ENCODE measurements around the gene EGFR.

EGFR gene

DNA sequence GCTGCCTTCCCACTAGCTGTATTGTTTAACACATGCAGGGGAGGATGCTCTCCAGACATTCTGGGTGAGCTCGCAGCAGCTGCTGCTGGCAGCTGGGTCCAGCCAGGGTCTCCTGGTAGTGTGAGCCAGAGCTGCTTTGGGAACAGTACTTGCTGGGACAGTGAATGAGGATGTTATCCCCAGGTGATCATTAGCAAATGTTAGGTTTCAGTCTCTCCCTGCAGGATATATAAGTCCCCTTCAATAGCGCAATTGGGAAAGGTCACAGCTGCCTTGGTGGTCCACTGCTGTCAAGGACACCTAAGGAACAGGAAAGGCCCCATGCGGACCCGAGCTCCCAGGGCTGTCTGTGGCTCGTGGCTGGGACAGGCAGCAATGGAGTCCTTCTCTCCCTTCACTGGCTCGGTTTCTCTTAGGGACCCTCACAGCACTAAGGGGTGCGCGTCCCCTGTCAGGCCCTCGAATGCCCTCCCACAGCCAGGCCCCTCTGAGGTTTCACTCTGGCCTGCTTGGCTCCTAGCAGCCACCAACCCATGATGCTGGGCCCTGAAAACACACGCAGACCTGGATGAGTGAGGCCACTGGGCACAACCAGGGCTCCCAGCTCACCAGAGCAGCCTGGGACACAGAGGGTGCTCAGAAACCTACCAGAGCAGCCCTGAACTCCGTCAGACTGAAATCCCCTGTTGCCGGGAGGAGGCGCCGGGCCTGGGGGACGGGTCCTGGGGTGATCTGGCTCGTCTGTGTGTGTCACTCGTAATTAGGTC, 173.3 kb downstream of the EGFR start:
- no peaks in the 10 kb centered on the region for H3K9me3 Mint-ChIP-seq (ENCODE audit: low read depth)
- no peak overlapping the region for H3K27ac Mint-ChIP-seq
- H3K36me3 Mint-ChIP-seq = no peaks in the 10 kb centered on the region
- no peak overlapping the region for H3K4me3 Mint-ChIP-seq
- H3K4me1 Mint-ChIP-seq (ENCODE audit: low read depth) = no peaks in the 10 kb centered on the region
- H3K27me3 Mint-ChIP-seq = no peaks in the 10 kb centered on the region

DNA sequence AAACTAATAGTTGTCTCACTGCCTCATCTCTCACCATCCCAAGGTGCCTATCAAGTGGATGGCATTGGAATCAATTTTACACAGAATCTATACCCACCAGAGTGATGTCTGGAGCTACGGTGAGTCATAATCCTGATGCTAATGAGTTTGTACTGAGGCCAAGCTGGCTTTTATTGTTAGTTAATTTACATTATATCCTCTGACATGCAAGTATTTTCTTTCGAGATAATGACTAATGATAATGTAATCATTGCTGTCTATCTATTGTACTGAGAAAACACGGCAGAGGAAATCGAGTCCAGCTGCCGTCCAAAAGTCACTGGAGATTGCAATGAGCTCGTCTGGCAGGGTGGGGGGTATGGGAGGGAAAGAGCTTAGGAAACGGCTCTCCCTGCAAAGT, 173.9 kb downstream of the EGFR start:
- H3K27me3 Mint-ChIP-seq = no peaks in the 10 kb centered on the region
- no peaks in the 10 kb centered on the region for H3K36me3 Mint-ChIP-seq
- no peak overlapping the region for H3K27ac Mint-ChIP-seq
- no peaks in the 10 kb centered on the region for H3K4me1 Mint-ChIP-seq (ENCODE audit: low read depth)
- no peak overlapping the region for H3K4me3 Mint-ChIP-seq
- no peaks in the 10 kb centered on the region for H3K9me3 Mint-ChIP-seq (ENCODE audit: low read depth)

DNA sequence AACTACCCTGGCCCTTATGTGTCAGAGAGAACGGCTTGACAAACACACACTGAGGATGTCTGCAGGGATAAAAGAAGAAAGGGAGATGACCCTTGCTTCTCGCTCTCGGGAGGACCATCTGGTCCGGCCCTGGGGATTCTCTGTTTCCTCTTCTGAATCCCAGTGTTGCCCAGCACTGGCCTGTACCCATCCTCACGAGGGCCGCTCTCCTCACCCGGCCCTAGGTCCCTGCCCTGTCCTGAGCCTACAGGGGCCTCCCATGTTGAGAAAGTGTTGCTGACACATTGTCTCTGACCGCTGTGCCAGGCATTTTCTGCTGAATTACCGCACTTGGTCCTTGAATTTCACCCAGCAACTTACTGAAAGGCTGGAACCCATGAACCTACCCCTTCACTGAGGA, 174.4 kb downstream of the EGFR start:
- no peaks in the 10 kb centered on the region for H3K27me3 Mint-ChIP-seq
- no peak overlapping the region for H3K4me3 Mint-ChIP-seq
- H3K27ac Mint-ChIP-seq = no peak overlapping the region
- no peaks in the 10 kb centered on the region for H3K4me1 Mint-ChIP-seq (ENCODE audit: low read depth)
- H3K9me3 Mint-ChIP-seq (ENCODE audit: low read depth) = no peaks in the 10 kb centered on the region
- no peaks in the 10 kb centered on the region for H3K36me3 Mint-ChIP-seq

DNA sequence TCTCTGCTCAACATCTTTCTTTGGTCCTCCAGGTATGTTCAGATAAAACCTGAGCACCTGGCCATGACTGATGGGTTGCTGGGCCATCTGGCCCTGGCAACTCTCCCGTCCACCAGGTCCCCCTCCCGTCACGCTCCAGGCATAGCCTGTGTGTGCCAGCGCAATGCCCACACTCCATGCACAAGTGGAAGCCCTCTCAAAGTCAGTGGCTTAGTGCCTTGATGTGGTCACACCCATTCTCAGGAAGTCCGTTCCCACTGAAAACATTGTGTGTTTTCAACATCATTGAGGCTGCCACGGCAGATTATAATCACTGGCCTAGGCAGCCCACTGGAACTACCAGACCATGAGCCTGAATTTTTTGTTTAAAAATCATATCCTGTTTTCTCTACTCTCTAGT, 175.7 kb downstream of the EGFR start:
- H3K4me1 Mint-ChIP-seq (ENCODE audit: low read depth) = no peaks in the 10 kb centered on the region
- no peaks in the 10 kb centered on the region for H3K36me3 Mint-ChIP-seq
- H3K27me3 Mint-ChIP-seq = peaks cover 2% of the 10 kb centered on the region
- no peak overlapping the region for H3K27ac Mint-ChIP-seq
- no peaks in the 10 kb centered on the region for H3K9me3 Mint-ChIP-seq (ENCODE audit: low read depth)
- no peak overlapping the region for H3K4me3 Mint-ChIP-seq

DNA sequence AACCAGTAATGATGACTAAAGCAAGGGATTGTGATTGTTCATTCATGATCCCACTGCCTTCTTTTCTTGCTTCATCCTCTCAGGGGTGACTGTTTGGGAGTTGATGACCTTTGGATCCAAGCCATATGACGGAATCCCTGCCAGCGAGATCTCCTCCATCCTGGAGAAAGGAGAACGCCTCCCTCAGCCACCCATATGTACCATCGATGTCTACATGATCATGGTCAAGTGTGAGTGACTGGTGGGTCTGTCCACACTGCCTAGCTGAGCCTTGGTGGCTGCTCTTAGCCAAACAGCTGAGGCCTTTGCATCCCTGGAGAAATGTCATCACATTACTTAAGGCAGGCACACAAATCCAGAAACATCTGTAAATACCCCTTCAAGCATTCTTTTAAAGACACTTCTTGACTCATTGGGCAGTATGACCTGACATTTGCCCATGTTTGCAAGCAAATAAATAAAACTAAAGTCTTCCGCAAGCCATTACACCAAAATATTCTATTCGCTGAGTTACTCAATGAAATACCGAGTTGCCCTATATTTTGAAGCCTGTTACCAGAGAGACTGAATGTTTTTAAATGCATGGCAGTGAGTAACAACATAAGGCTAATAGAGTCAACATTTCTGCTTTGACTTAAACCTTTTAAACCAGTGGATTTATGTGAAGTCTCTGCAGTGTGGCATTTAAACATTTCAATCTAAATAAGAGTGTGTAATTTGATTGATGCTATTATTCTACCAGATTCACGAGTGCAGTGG, 180.0 kb downstream of the EGFR start:
- no peak overlapping the region for H3K4me3 Mint-ChIP-seq
- H3K36me3 Mint-ChIP-seq = no peaks in the 10 kb centered on the region
- H3K27me3 Mint-ChIP-seq = peaks cover 2% of the 10 kb centered on the region
- H3K27ac Mint-ChIP-seq = no peak overlapping the region
- H3K9me3 Mint-ChIP-seq (ENCODE audit: low read depth) = no peaks in the 10 kb centered on the region
- no peaks in the 10 kb centered on the region for H3K4me1 Mint-ChIP-seq (ENCODE audit: low read depth)

DNA sequence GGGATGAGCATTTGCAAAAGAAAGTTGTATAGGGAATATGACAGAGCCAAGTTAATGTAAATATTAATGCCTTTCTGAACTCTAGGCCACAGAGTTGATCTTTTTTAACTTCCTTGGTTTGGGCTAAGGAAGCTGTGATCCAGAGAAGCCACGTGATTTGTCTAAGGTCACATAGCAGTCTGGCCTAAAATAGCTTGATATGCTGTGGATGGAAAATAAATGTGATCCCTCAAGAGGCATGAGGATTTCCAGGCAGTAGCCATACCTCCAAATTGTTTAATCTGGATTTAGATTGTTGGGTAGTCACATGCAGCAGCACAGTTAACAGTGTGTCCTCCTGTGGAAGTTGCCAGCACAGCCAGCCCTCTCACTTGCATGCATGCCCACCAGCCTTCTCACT, 180.6 kb downstream of the EGFR start:
- no peaks in the 10 kb centered on the region for H3K36me3 Mint-ChIP-seq
- H3K27ac Mint-ChIP-seq = no peak overlapping the region
- H3K27me3 Mint-ChIP-seq = peaks cover 2% of the 10 kb centered on the region
- no peak overlapping the region for H3K4me3 Mint-ChIP-seq
- no peaks in the 10 kb centered on the region for H3K4me1 Mint-ChIP-seq (ENCODE audit: low read depth)
- H3K9me3 Mint-ChIP-seq (ENCODE audit: low read depth) = no peaks in the 10 kb centered on the region

DNA sequence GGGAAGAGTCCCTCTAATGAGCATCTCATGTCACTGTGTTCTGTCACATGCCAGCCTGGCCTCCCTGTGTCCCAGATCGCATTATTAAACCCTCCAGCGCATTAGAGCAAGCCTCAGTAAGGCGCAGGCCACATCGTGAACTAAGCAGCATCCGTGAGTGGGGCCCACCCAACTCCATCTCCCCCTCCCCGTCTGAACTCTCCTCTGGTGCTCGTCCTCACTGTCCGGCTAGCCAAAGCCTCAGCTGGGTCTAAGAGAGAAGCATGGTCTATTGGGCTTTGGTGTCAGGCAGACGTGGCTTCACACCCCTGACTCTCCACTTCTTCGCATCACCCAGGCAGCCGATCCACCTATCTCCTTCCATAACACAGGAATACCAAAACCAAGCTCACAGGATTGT, 181.6 kb downstream of the EGFR start:
- H3K27ac Mint-ChIP-seq = no peak overlapping the region

DNA sequence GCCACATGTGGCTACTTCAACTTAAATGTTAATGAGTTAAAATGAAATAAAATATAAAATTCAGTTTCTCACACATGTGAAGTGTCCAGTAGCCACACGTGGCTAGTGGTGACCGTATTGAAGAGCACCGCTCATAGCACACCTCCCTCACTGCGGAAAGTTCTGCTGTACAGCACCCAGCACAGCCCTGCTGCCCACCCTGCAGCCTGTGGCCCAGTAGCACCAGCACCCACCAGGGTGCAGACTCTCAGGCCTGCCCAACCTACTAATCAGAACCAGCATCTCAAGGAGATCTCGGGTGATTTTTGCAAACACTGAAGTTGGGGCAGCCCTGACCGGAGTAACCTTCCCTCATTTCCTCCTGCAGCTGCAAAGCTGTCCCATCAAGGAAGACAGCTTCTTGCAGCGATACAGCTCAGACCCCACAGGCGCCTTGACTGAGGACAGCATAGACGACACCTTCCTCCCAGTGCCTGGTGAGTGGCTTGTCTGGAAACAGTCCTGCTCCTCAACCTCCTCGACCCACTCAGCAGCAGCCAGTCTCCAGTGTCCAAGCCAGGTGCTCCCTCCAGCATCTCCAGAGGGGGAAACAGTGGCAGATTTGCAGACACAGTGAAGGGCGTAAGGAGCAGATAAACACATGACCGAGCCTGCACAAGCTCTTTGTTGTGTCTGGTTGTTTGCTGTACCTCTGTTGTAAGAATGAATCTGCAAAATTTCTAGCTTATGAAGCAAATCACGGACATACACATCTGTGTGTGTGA, 183.5 kb downstream of the EGFR start:
- H3K4me3 Mint-ChIP-seq = no peak overlapping the region
- no peaks in the 10 kb centered on the region for H3K9me3 Mint-ChIP-seq (ENCODE audit: low read depth)
- no peaks in the 10 kb centered on the region for H3K36me3 Mint-ChIP-seq
- H3K27ac Mint-ChIP-seq = no peak overlapping the region
- no peaks in the 10 kb centered on the region for H3K4me1 Mint-ChIP-seq (ENCODE audit: low read depth)
- peaks cover 3% of the 10 kb centered on the region for H3K27me3 Mint-ChIP-seq

More for the DNA sequence above, 181.6 kb downstream of the EGFR start:
- Mint-ChIP-seq H3K4me1 (ENCODE audit: low read depth) (no peaks in the 10 kb centered on the region), H3K27me3 (peaks cover 2% of the 10 kb centered on the region), H3K36me3 (no peaks in the 10 kb centered on the region), H3K9me3 (ENCODE audit: low read depth) (no peaks in the 10 kb centered on the region), H3K4me3 (no peak overlapping the region)

DNA sequence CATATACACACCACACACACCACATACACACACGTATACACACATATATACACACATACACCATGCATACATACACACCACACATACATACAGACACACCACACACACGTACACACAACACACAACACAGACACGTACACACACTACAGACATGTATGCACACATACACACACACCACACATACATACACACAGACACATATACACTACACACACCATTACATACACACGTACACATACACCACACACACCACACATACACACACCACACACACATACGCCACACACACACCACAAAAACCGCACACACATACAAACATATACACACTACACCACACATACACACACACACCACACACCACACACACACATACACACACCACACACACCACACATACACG, 184.5 kb downstream of the EGFR start:
- Mint-ChIP-seq H3K9me3 (ENCODE audit: low read depth) (no peaks in the 10 kb centered on the region), H3K36me3 (no peaks in the 10 kb centered on the region), H3K4me3 (no peak overlapping the region), H3K4me1 (ENCODE audit: low read depth) (no peaks in the 10 kb centered on the region), H3K27ac (no peak overlapping the region), H3K27me3 (peaks cover 6% of the 10 kb centered on the region)

DNA sequence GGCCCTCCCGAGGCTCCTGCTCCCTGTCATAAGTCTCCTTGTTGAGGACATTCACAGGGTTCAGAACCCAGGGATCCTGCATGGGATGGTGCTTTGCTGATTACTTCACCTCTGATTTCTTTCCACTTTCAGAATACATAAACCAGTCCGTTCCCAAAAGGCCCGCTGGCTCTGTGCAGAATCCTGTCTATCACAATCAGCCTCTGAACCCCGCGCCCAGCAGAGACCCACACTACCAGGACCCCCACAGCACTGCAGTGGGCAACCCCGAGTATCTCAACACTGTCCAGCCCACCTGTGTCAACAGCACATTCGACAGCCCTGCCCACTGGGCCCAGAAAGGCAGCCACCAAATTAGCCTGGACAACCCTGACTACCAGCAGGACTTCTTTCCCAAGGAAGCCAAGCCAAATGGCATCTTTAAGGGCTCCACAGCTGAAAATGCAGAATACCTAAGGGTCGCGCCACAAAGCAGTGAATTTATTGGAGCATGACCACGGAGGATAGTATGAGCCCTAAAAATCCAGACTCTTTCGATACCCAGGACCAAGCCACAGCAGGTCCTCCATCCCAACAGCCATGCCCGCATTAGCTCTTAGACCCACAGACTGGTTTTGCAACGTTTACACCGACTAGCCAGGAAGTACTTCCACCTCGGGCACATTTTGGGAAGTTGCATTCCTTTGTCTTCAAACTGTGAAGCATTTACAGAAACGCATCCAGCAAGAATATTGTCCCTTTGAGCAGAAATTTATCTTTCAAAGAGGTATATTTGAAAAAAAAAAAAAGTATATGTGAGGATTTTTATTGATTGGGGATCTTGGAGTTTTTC, 186.5 kb downstream of the EGFR start:
- H3K9me3 Mint-ChIP-seq (ENCODE audit: low read depth) = no peaks in the 10 kb centered on the region
- H3K27ac Mint-ChIP-seq = no peak overlapping the region
- no peaks in the 10 kb centered on the region for H3K36me3 Mint-ChIP-seq
- H3K4me1 Mint-ChIP-seq (ENCODE audit: low read depth) = no peaks in the 10 kb centered on the region
- H3K27me3 Mint-ChIP-seq = peaks cover 4% of the 10 kb centered on the region
- no peak overlapping the region for H3K4me3 Mint-ChIP-seq

DNA sequence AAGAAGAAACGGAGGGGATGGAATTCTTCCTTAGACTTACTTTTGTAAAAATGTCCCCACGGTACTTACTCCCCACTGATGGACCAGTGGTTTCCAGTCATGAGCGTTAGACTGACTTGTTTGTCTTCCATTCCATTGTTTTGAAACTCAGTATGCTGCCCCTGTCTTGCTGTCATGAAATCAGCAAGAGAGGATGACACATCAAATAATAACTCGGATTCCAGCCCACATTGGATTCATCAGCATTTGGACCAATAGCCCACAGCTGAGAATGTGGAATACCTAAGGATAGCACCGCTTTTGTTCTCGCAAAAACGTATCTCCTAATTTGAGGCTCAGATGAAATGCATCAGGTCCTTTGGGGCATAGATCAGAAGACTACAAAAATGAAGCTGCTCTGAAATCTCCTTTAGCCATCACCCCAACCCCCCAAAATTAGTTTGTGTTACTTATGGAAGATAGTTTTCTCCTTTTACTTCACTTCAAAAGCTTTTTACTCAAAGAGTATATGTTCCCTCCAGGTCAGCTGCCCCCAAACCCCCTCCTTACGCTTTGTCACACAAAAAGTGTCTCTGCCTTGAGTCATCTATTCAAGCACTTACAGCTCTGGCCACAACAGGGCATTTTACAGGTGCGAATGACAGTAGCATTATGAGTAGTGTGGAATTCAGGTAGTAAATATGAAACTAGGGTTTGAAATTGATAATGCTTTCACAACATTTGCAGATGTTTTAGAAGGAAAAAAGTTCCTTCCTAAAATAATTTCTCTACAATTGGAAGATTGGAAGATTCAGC, 187.6 kb downstream of the EGFR start:
- H3K4me3 Mint-ChIP-seq = no peak overlapping the region
- no peaks in the 10 kb centered on the region for H3K36me3 Mint-ChIP-seq
- H3K27ac Mint-ChIP-seq = no peak overlapping the region
- no peaks in the 10 kb centered on the region for H3K4me1 Mint-ChIP-seq (ENCODE audit: low read depth)
- peaks cover 4% of the 10 kb centered on the region for H3K27me3 Mint-ChIP-seq
- no peaks in the 10 kb centered on the region for H3K9me3 Mint-ChIP-seq (ENCODE audit: low read depth)

DNA sequence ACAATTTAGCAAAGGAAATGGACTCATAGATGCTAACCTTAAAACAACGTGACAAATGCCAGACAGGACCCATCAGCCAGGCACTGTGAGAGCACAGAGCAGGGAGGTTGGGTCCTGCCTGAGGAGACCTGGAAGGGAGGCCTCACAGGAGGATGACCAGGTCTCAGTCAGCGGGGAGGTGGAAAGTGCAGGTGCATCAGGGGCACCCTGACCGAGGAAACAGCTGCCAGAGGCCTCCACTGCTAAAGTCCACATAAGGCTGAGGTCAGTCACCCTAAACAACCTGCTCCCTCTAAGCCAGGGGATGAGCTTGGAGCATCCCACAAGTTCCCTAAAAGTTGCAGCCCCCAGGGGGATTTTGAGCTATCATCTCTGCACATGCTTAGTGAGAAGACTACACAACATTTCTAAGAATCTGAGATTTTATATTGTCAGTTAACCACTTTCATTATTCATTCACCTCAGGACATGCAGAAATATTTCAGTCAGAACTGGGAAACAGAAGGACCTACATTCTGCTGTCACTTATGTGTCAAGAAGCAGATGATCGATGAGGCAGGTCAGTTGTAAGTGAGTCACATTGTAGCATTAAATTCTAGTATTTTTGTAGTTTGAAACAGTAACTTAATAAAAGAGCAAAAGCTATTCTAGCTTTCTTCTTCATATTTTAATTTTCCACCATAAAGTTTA, 188.8 kb downstream of the EGFR start:
- no peaks in the 10 kb centered on the region for H3K36me3 Mint-ChIP-seq
- no peaks in the 10 kb centered on the region for H3K4me1 Mint-ChIP-seq (ENCODE audit: low read depth)
- no peaks in the 10 kb centered on the region for H3K9me3 Mint-ChIP-seq (ENCODE audit: low read depth)
- H3K4me3 Mint-ChIP-seq = no peak overlapping the region
- peaks cover 10% of the 10 kb centered on the region for H3K27me3 Mint-ChIP-seq
- H3K27ac Mint-ChIP-seq = no peak overlapping the region

DNA sequence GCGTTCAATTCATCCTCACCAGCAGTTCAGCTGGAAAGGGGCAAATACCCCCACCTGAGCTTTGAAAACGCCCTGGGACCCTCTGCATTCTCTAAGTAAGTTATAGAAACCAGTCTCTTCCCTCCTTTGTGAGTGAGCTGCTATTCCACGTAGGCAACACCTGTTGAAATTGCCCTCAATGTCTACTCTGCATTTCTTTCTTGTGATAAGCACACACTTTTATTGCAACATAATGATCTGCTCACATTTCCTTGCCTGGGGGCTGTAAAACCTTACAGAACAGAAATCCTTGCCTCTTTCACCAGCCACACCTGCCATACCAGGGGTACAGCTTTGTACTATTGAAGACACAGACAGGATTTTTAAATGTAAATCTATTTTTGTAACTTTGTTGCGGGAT, 190.5 kb downstream of the EGFR start:
- H3K9me3 Mint-ChIP-seq (ENCODE audit: low read depth) = no peaks in the 10 kb centered on the region
- no peaks in the 10 kb centered on the region for H3K4me1 Mint-ChIP-seq (ENCODE audit: low read depth)
- H3K27me3 Mint-ChIP-seq = peaks cover 10% of the 10 kb centered on the region
- no peak overlapping the region for H3K4me3 Mint-ChIP-seq
- no peaks in the 10 kb centered on the region for H3K36me3 Mint-ChIP-seq
- no peak overlapping the region for H3K27ac Mint-ChIP-seq
